SK-N-SH (cell line): Measurements from ENCODE around the gene MAMSTR.

Experiments used
- CTCF ChIP-seq: fragments of 200-600 bp; sonication (generic); IDR thresholded peaks from 2 replicates; pipeline ENCODE4 v1.6.1; 2017; ENCODE audit warnings: antibody characterized with exemption, mild to moderate bottlenecking, moderate library complexity
- RXRA ChIP-seq: IDR thresholded peaks from 2 replicates; pipeline ENCODE4 v1.4.0; 2012; ENCODE audit warnings: low read depth, mild to moderate bottlenecking, borderline replicate concordance

GRCh38 chr19:48722196-48722708, 2.7 kb upstream of the MAMSTR start:
- TF ChIP-seq CTCF (no peak), RXRA (no peak)
